GM23338 (cell line): ENCODE data around the gene TAC3. TPM values are rescaled to one million over a fixed set of nuclear protein-coding genes. Genes with fewer than 3 reads are reported as not detected.

Experiments
- ATAC-seq: fragments of 200-7000 bp; cut with Tn5 transposase; 3 replicates; pipeline ENCODE4 v1.9.1; 2020
- DNase-seq: peaks from one replicate; pipeline ENCODE4 v3.0.0-alpha.2; 2015; ENCODE audit warnings: low spot score
- H2AFZ ChIP-seq: fragments of 200-600 bp; sonication (generic); 2 replicates; pipeline ENCODE4 v1.8.0; 2016; ENCODE audit warnings: antibody characterized with exemption, mild to moderate bottlenecking, moderate library complexity
- H3F3A ChIP-seq: fragments of 200-600 bp; sonication (generic); replicated peaks from 2 replicates; pipeline ENCODE4 v1.8.0; 2017; ENCODE audit warnings: antibody characterized with exemption, mixed run types, low read depth
- H3K27ac ChIP-seq: fragments of 200-600 bp; sonication (generic); 2 replicates; pipeline ENCODE4 v1.6.1; 2016; ENCODE audit warnings: low read depth
- H3K27me3 ChIP-seq: fragments of 200-600 bp; sonication (generic); 2 replicates; pipeline ENCODE4 v1.8.0; 2016; ENCODE audit warnings: mild to moderate bottlenecking, mixed run types, moderate library complexity; ENCODE audit not compliant: insufficient read depth
- H3K36me3 ChIP-seq: fragments of 200-600 bp; sonication (generic); 2 replicates; pipeline ENCODE4 v1.8.0; 2016; ENCODE audit warnings: mild to moderate bottlenecking; ENCODE audit not compliant: insufficient read depth
- H3K4me1 ChIP-seq: fragments of 200-600 bp; sonication (generic); 2 replicates; pipeline ENCODE4 v1.8.0; 2016; ENCODE audit warnings: mild to moderate bottlenecking, moderate library complexity; ENCODE audit not compliant: insufficient read depth
- H3K4me2 ChIP-seq: fragments of 200-600 bp; sonication (generic); 2 replicates; pipeline ENCODE4 v1.7.1; 2017; ENCODE audit warnings: mixed run types
- H3K4me3 ChIP-seq: fragments of 200-600 bp; sonication (generic); 2 replicates; pipeline ENCODE4 v1.6.1; 2016; ENCODE audit warnings: mixed run types
- H3K79me2 ChIP-seq: fragments of 200-600 bp; sonication (generic); replicated peaks from 2 replicates; pipeline ENCODE4 v1.8.0; 2017; ENCODE audit warnings: mild to moderate bottlenecking; ENCODE audit not compliant: insufficient read depth
- H3K9me2 ChIP-seq: fragments of 200-600 bp; sonication (generic); 2 replicates; pipeline ENCODE4 v1.8.0; 2017; ENCODE audit not compliant: insufficient read depth
- H4K20me1 ChIP-seq: fragments of 200-600 bp; sonication (generic); replicated peaks from 2 replicates; pipeline ENCODE4 v1.8.0; 2017; ENCODE audit warnings: mild to moderate bottlenecking; ENCODE audit not compliant: insufficient read depth
- H3K27ac Mint-ChIP-seq: 2 replicates; pipeline ENCODE4 v1.8.0; 2020; ENCODE audit warnings: inconsistent platforms, mild to moderate bottlenecking, moderate library complexity, mixed read lengths
- H3K27me3 Mint-ChIP-seq: 3 replicates; pipeline ENCODE4 v1.8.0; 2022; ENCODE audit warnings: low read depth, mild to moderate bottlenecking, moderate library complexity, mixed read lengths, inconsistent platforms; ENCODE audit not compliant: insufficient read depth, poor library complexity
- H3K36me3 Mint-ChIP-seq: 3 replicates; pipeline ENCODE4 v1.8.0; 2021; ENCODE audit warnings: low read depth, mild to moderate bottlenecking, inconsistent platforms, moderate library complexity, mixed read lengths
- H3K4me1 Mint-ChIP-seq: 3 replicates; pipeline ENCODE4 v1.8.0; 2020; ENCODE audit warnings: mild to moderate bottlenecking, inconsistent platforms, mixed read lengths
- H3K4me3 Mint-ChIP-seq: 3 replicates; pipeline ENCODE4 v1.8.0; 2021; ENCODE audit warnings: moderate library complexity, mild to moderate bottlenecking, inconsistent platforms, mixed read lengths
- H3K9me3 Mint-ChIP-seq: 3 replicates; pipeline ENCODE4 v1.8.0; 2020; ENCODE audit warnings: moderate library complexity, mild to moderate bottlenecking, inconsistent platforms, mixed read lengths
- CREB1 ChIP-seq: fragments of 250-450 bp; sonication (Bioruptor Pico); IDR thresholded peaks from 2 replicates; pipeline ENCODE4 v1.5.0; 2020; ENCODE audit warnings: low read depth, mild to moderate bottlenecking, moderate library complexity
- CTCF ChIP-seq, 2 experiments: fragments of 200-600 bp in 1 of 2; sonication (generic) in 1 of 2; conservative IDR thresholded peaks; 2 replicates each; pipeline versions ENCODE4 v1.5.1 to v1.6.1; 2016 to 2017; ENCODE audit warnings: antibody characterized with exemption in 2 of 2, low read depth in 2 of 2, mild to moderate bottlenecking in 2 of 2, moderate library complexity in 1 of 2
- EZH2 ChIP-seq: fragments of 200-600 bp; sonication (generic); IDR thresholded peaks from one replicate; pipeline ENCODE4 v1.8.0; 2017; ENCODE audit warnings: antibody characterized with exemption, mild to moderate bottlenecking, low read depth; ENCODE audit not compliant: unreplicated experiment
- EZH2phosphoT487 ChIP-seq: fragments of 200-600 bp; sonication (generic); IDR thresholded peaks from one replicate; pipeline ENCODE4 v1.8.1; 2018; ENCODE audit warnings: antibody characterized with exemption; ENCODE audit not compliant: unreplicated experiment
- JUNB ChIP-seq: IDR thresholded peaks from one replicate; pipeline ENCODE4 v1.6.1; 2016; ENCODE audit warnings: antibody characterized with exemption; ENCODE audit not compliant: unreplicated experiment
- NANOG ChIP-seq: IDR thresholded peaks from 2 replicates; pipeline ENCODE4 v1.6.1; 2016; ENCODE audit warnings: antibody characterized with exemption, borderline replicate concordance
- POLR2AphosphoS5 ChIP-seq: IDR thresholded peaks from 2 replicates; pipeline ENCODE4 v1.6.1; 2016; ENCODE audit warnings: antibody characterized with exemption, low read depth
- STAT1 ChIP-seq: IDR thresholded peaks from one replicate; pipeline ENCODE4 v1.6.1; 2016; ENCODE audit warnings: antibody characterized with exemption; ENCODE audit not compliant: unreplicated experiment
- ZNF114 ChIP-seq: fragments of 250-450 bp; sonication (Bioruptor Pico); IDR thresholded peaks from 2 replicates; pipeline ENCODE4 v1.5.0; 2020; ENCODE audit warnings: mild to moderate bottlenecking, moderate library complexity
- polyA plus RNA-seq: library from polyadenylated mRNA; unstranded; fragments of >200 nt; fragmentation: Nextera tagmentation; extraction: Ambion mirVana; gene quantifications from 2 replicates; pipeline ENCODE4 v1.2.1, GENCODE V29; 2016
- total RNA-seq: library from RNA; depleted of rRNA; stranded (reverse); fragments of >200 nt; shearing (Covaris generic); gene quantifications from 2 replicates; pipeline ENCODE4 v1.2.3, GENCODE V29; 2014
- TF ChIP-seq, protein P1 (sequence below): IDR thresholded peaks from one replicate; pipeline ENCODE4 v1.6.1; 2018; ENCODE audit warnings: antibody characterized with exemption; ENCODE audit not compliant: unreplicated experiment
- TF ChIP-seq, protein P2 (sequence below): IDR thresholded peaks from 2 replicates; pipeline ENCODE4 v1.6.1; 2016; ENCODE audit warnings: antibody characterized with exemption
- TF ChIP-seq, protein P3 (sequence below): fragments of 250-450 bp; sonication (Bioruptor Pico); IDR thresholded peaks from 2 replicates; pipeline ENCODE4 v1.5.0; 2020; ENCODE audit warnings: mild to moderate bottlenecking, moderate library complexity

Gene TAC3
- total and polyA plus RNA-seq, 2 experiments from 2014 or later: 11.9 to 35.1 TPM

- TF ChIP-seq STAT1: no peak
- TF ChIP-seq CTCF (conservative IDR thresholded peaks at IDR 0.05; ENCODE audit: low read depth in 2 of 2): no peak
Observed at GRCh38 chr12:56996793-56997545, 19.4 kb downstream of the TAC3 start (continued).

DNA sequence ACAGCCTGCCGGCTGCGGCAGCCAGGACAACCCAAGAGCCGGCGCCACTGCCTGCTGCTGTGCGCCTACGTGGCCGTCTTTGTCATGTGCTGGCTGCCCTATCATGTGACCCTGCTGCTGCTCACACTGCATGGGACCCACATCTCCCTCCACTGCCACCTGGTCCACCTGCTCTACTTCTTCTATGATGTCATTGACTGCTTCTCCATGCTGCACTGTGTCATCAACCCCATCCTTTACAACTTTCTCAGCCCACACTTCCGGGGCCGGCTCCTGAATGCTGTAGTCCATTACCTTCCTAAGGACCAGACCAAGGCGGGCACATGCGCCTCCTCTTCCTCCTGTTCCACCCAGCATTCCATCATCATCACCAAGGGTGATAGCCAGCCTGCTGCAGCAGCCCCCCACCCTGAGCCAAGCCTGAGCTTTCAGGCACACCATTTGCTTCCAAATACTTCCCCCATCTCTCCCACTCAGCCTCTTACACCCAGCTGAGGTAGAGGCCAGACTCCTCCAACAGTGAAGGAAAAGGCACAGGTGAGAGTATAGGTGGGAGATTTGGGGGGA is 20.3 kb downstream of the TAC3 start:
- Mint-ChIP-seq H3K27me3 (peaks cover 8% of the 10 kb centered on the region), H3K27ac (no peak overlapping the region), H3K4me3 (no peak overlapping the region), H3K9me3 (no peaks in the 10 kb centered on the region), H3K36me3 (peaks cover 24% of the 10 kb centered on the region), H3K4me1 (peaks cover 8% of the 10 kb centered on the region)
- no peak overlapping the region for H2AFZ ChIP-seq
- TF ChIP-seq POLR2AphosphoS5: no peak
- TF ChIP-seq, protein P1, sequence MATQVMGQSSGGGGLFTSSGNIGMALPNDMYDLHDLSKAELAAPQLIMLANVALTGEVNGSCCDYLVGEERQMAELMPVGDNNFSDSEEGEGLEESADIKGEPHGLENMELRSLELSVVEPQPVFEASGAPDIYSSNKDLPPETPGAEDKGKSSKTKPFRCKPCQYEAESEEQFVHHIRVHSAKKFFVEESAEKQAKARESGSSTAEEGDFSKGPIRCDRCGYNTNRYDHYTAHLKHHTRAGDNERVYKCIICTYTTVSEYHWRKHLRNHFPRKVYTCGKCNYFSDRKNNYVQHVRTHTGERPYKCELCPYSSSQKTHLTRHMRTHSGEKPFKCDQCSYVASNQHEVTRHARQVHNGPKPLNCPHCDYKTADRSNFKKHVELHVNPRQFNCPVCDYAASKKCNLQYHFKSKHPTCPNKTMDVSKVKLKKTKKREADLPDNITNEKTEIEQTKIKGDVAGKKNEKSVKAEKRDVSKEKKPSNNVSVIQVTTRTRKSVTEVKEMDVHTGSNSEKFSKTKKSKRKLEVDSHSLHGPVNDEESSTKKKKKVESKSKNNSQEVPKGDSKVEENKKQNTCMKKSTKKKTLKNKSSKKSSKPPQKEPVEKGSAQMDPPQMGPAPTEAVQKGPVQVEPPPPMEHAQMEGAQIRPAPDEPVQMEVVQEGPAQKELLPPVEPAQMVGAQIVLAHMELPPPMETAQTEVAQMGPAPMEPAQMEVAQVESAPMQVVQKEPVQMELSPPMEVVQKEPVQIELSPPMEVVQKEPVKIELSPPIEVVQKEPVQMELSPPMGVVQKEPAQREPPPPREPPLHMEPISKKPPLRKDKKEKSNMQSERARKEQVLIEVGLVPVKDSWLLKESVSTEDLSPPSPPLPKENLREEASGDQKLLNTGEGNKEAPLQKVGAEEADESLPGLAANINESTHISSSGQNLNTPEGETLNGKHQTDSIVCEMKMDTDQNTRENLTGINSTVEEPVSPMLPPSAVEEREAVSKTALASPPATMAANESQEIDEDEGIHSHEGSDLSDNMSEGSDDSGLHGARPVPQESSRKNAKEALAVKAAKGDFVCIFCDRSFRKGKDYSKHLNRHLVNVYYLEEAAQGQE: no peak
- TF ChIP-seq, protein P2, sequence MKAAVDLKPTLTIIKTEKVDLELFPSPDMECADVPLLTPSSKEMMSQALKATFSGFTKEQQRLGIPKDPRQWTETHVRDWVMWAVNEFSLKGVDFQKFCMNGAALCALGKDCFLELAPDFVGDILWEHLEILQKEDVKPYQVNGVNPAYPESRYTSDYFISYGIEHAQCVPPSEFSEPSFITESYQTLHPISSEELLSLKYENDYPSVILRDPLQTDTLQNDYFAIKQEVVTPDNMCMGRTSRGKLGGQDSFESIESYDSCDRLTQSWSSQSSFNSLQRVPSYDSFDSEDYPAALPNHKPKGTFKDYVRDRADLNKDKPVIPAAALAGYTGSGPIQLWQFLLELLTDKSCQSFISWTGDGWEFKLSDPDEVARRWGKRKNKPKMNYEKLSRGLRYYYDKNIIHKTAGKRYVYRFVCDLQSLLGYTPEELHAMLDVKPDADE: no peak
- no peak for TF ChIP-seq STAT1
- no peak for TF ChIP-seq NANOG
- no peak for TF ChIP-seq CREB1
- TF ChIP-seq, protein P3, sequence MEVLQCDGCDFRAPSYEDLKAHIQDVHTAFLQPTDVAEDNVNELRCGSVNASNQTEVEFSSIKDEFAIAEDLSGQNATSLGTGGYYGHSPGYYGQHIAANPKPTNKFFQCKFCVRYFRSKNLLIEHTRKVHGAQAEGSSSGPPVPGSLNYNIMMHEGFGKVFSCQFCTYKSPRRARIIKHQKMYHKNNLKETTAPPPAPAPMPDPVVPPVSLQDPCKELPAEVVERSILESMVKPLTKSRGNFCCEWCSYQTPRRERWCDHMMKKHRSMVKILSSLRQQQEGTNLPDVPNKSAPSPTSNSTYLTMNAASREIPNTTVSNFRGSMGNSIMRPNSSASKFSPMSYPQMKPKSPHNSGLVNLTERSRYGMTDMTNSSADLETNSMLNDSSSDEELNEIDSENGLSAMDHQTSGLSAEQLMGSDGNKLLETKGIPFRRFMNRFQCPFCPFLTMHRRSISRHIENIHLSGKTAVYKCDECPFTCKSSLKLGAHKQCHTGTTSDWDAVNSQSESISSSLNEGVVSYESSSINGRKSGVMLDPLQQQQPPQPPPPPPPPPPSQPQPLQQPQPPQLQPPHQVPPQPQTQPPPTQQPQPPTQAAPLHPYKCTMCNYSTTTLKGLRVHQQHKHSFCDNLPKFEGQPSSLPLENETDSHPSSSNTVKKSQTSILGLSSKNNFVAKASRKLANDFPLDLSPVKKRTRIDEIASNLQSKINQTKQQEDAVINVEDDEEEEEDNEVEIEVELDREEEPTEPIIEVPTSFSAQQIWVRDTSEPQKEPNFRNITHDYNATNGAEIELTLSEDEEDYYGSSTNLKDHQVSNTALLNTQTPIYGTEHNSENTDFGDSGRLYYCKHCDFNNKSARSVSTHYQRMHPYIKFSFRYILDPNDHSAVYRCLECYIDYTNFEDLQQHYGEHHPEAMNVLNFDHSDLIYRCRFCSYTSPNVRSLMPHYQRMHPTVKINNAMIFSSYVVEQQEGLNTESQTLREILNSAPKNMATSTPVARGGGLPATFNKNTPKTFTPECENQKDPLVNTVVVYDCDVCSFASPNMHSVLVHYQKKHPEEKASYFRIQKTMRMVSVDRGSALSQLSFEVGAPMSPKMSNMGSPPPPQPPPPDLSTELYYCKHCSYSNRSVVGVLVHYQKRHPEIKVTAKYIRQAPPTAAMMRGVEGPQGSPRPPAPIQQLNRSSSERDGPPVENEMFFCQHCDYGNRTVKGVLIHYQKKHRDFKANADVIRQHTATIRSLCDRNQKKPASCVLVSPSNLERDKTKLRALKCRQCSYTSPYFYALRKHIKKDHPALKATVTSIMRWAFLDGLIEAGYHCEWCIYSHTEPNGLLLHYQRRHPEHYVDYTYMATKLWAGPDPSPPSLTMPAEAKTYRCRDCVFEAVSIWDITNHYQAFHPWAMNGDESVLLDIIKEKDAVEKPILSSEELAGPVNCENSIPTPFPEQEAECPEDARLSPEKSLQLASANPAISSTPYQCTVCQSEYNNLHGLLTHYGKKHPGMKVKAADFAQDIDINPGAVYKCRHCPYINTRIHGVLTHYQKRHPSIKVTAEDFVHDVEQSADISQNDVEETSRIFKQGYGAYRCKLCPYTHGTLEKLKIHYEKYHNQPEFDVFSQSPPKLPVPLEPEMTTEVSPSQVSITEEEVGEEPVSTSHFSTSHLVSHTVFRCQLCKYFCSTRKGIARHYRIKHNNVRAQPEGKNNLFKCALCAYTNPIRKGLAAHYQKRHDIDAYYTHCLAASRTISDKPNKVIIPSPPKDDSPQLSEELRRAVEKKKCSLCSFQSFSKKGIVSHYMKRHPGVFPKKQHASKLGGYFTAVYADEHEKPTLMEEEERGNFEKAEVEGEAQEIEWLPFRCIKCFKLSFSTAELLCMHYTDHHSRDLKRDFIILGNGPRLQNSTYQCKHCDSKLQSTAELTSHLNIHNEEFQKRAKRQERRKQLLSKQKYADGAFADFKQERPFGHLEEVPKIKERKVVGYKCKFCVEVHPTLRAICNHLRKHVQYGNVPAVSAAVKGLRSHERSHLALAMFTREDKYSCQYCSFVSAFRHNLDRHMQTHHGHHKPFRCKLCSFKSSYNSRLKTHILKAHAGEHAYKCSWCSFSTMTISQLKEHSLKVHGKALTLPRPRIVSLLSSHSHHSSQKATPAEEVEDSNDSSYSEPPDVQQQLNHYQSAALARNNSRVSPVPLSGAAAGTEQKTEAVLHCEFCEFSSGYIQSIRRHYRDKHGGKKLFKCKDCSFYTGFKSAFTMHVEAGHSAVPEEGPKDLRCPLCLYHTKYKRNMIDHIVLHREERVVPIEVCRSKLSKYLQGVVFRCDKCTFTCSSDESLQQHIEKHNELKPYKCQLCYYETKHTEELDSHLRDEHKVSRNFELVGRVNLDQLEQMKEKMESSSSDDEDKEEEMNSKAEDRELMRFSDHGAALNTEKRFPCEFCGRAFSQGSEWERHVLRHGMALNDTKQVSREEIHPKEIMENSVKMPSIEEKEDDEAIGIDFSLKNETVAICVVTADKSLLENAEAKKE (CRISPR knock-in tag): no peak
- TF ChIP-seq JUNB: no peak
- TF ChIP-seq EZH2: no peak
- no peak for TF ChIP-seq ZNF114 (CRISPR knock-in tag)
- TF ChIP-seq EZH2phosphoT487: no peak
- H3K4me2 ChIP-seq: no peak overlapping the region
- no peaks in the 10 kb centered on the region for H3F3A ChIP-seq
- no peak overlapping the region for H3K27ac ChIP-seq
- no peaks in the 10 kb centered on the region for H3K27me3 ChIP-seq
- ATAC-seq (no peak), DNase-seq (no peak)
- H3K4me3 ChIP-seq: no peak overlapping the region
- peaks cover 12% of the 10 kb centered on the region for H4K20me1 ChIP-seq
- no peaks in the 10 kb centered on the region for H3K36me3 ChIP-seq
- peaks cover 20% of the 10 kb centered on the region for H3K79me2 ChIP-seq
- no peaks in the 10 kb centered on the region for H3K9me2 ChIP-seq
- no peaks in the 10 kb centered on the region; the same call in 1 of the 2 replicates for H3K4me1 ChIP-seq
